HG03558 (cell line): ENCODE data around the gene VSIG10L.

ENCODE experiments used
- ATAC-seq: cut with Tn5 transposase; IDR thresholded peaks from one replicate; pipeline ENCODE4 v1.9.1; 2021; ENCODE audit warnings: moderate number of reproducible peaks; ENCODE audit not compliant: unreplicated experiment; ENCODE audit errors: extremely low read depth

VSIG10L gene

GRCh38 chr19:51339687-51340656 is 2.0 kb downstream of the VSIG10L start:
- no peak for ATAC-seq

GRCh38 chr19:51339313-51339686 is 2.6 kb downstream of the VSIG10L start:
- no peak for ATAC-seq

- ATAC-seq, result no peak
Observed at GRCh38 chr19:51338563-51339312, 3.2 kb downstream of the VSIG10L start.

GRCh38 chr19:51337861-51338562 is 3.9 kb downstream of the VSIG10L start:
- no peak for ATAC-seq

- ATAC-seq, result no peak
Observed at GRCh38 chr19:51337141-51337860, 4.6 kb downstream of the VSIG10L start.

GRCh38 chr19:51333836-51334460 is 8.0 kb downstream of the VSIG10L start:
- ATAC-seq, result no peak

- ATAC-seq, result no peak
Observed at GRCh38 chr19:51331716-51332115, 10.2 kb downstream of the VSIG10L start.

- ATAC-seq, result no peak
Observed at GRCh38 chr19:51331193-51331592, 10.7 kb downstream of the VSIG10L start.

- ATAC-seq, result no peak
Observed at GRCh38 chr19:51330366-51330765, 11.6 kb downstream of the VSIG10L start.

GRCh38 chr19:51329411-51329810 is 12.5 kb downstream of the VSIG10L start:
- ATAC-seq, result no peak

- ATAC-seq, result no peak
Observed at GRCh38 chr19:51327066-51328001, 14.6 kb downstream of the VSIG10L start.

GRCh38 chr19:51326216-51327065 is 15.5 kb downstream of the VSIG10L start:
- no peak for ATAC-seq

GRCh38 chr19:51325161-51325976 is 16.6 kb downstream of the VSIG10L start:
- ATAC-seq, result no peak

- ATAC-seq, result no peak
Observed at GRCh38 chr19:51324167-51324481, 17.8 kb downstream of the VSIG10L start.

GRCh38 chr19:51323481-51324166 is 18.3 kb downstream of the VSIG10L start:
- ATAC-seq, result no peak

- ATAC-seq, result no peak
Observed at GRCh38 chr19:51321799-51322198, 20.1 kb downstream of the VSIG10L start.
